GM12878 (cell line): Measurements from ENCODE around the gene B4GALNT2.

Experiments
- CHD2 ChIP-seq: IDR thresholded peaks from 2 replicates; pipeline ENCODE4 v1.6.1; 2011; ENCODE audit warnings: low read depth, low read length, improper control_type of control experiment, borderline replicate concordance
- EZH2 ChIP-seq: IDR thresholded peaks from 2 replicates; pipeline ENCODE4 v1.6.1; 2012; ENCODE audit warnings: low read depth, mild to moderate bottlenecking, control low read depth, inconsistent platforms, low read length, borderline replicate concordance; ENCODE audit not compliant: control insufficient read depth
- MTA3 ChIP-seq: IDR thresholded peaks from 2 replicates; pipeline ENCODE4 v1.6.1; 2012; ENCODE audit warnings: low read length, inconsistent platforms, borderline replicate concordance
- POLR2A ChIP-seq: IDR thresholded peaks from 2 replicates; pipeline ENCODE4 v1.6.1; 2011; ENCODE audit warnings: low read depth, mild to moderate bottlenecking, low read length

DNA sequence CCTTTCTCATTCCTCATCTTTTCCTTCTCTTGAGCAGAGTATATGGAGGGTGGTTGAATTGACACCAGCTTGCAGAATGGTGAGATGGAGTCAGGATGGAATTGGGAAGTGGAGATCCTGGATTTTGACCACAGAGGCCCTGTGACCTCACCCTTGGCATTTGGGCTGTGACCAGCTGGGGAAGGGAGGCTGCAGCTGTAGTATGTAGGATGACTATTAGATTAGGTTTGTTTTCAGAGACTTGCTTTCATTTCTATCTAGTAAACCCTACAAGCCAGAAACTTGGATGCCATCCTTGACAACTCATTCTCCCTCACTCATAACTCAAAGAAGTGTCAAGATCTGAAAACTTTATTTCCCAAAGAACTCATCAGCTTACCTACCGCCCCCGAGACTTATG, 71.9 kb downstream of the B4GALNT2 start:
- TF ChIP-seq MTA3 (no peak), CHD2 (no peak), EZH2 (no peak), POLR2A (no peak)
